Cardiac muscle cell (in vitro differentiated cells and primary cell): ENCODE data around the gene CCDC63. TPM values are rescaled to one million over a fixed set of nuclear protein-coding genes. Genes with fewer than 3 reads are reported as not detected.

Source experiments
- DNase-seq, 2 donors: peaks; one replicate each; pipeline versions ENCODE4 v3.0.0 to v3.0.0-alpha.2; 2010 to 2017; ENCODE audit warnings: low read depth in 1 of 2, low spot score in 1 of 2
- H3K27ac ChIP-seq: fragments of 200-600 bp; sonication (generic); 2 replicates; pipeline ENCODE4 v1.5.1; 2016
- H3K27me3 ChIP-seq: fragments of 200-600 bp; sonication (generic); 2 replicates; pipeline ENCODE4 v1.6.0; 2016; ENCODE audit warnings: control low read depth
- H3K36me3 ChIP-seq: fragments of 200-600 bp; sonication (generic); 2 replicates; pipeline ENCODE4 v1.5.1; 2016; ENCODE audit warnings: control low read depth
- H3K4me1 ChIP-seq: fragments of 200-600 bp; sonication (generic); 2 replicates; pipeline ENCODE4 v1.8.1; 2017; ENCODE audit warnings: low read depth, mild to moderate bottlenecking, mixed run types
- H3K4me3 ChIP-seq: fragments of 200-600 bp; sonication (generic); 2 replicates; pipeline ENCODE4 v1.5.1; 2016; ENCODE audit warnings: mild to moderate bottlenecking
- H3K9me3 ChIP-seq: fragments of 200-600 bp; sonication (generic); 2 replicates; pipeline ENCODE4 v1.5.1; 2017; ENCODE audit warnings: low read depth, mild to moderate bottlenecking, control low read depth
- polyA plus RNA-seq: library from polyadenylated mRNA; unstranded; fragments of >200 nt; fragmentation: Nextera tagmentation; extraction: Ambion mirVana; gene quantifications from 2 replicates; pipeline ENCODE4 v1.2.1, GENCODE V29; 2016
- total RNA-seq: library from RNA; depleted of rRNA; stranded (reverse); fragments of >200 nt; gene quantifications from 2 replicates; pipeline ENCODE4 v1.2.3, GENCODE V29; 2016
- TF ChIP-seq, protein P1 (sequence below): IDR thresholded peaks from 2 replicates; pipeline ENCODE4 v1.5.1; 2012; ENCODE audit warnings: low read depth, mild to moderate bottlenecking, low read length

Gene CCDC63
- total and polyA plus RNA-seq, 2 experiments from 2014 or later = 0.22 TPM; not detected in 1

DNA sequence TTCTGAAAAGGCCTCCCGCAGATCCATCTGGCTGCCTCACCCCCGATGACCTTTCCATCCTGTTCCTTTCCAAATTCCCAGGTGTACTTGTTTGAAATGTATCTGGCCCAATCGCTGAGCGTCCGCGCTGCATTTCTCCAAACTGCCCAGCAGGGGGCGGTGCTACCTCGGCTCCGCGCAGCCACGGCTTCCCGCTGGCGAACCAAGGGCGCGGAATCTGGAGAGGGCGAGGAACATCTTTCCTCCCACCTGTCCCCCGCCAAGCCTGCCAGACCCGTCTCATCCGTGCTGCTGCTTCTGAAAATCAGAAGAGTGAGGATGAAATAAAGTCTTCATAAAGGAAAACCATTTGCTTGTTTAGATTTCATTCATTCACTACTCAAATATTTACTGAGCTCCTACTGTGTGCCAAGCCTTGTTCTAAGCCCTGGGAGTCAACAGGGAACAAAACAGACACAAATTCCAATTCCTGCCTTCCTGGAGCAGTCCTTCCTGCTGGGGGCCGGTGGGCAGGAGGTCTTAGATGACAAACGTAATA lies 90.4 kb downstream of the CCDC63 start:
- Histone ChIP-seq H3K4me1 (peaks cover 36% of the 10 kb centered on the region), H3K4me3 (peak overlapping the region; percentile 0), H3K27ac (no peak overlapping the region), H3K36me3 (no peaks in the 10 kb centered on the region), H3K27me3 (no peaks in the 10 kb centered on the region), H3K9me3 (no peaks in the 10 kb centered on the region)
- TF ChIP-seq, protein P1, sequence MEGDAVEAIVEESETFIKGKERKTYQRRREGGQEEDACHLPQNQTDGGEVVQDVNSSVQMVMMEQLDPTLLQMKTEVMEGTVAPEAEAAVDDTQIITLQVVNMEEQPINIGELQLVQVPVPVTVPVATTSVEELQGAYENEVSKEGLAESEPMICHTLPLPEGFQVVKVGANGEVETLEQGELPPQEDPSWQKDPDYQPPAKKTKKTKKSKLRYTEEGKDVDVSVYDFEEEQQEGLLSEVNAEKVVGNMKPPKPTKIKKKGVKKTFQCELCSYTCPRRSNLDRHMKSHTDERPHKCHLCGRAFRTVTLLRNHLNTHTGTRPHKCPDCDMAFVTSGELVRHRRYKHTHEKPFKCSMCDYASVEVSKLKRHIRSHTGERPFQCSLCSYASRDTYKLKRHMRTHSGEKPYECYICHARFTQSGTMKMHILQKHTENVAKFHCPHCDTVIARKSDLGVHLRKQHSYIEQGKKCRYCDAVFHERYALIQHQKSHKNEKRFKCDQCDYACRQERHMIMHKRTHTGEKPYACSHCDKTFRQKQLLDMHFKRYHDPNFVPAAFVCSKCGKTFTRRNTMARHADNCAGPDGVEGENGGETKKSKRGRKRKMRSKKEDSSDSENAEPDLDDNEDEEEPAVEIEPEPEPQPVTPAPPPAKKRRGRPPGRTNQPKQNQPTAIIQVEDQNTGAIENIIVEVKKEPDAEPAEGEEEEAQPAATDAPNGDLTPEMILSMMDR = peak; percentile 94
- DNase-seq = peak; percentile 59 to 78

DNA sequence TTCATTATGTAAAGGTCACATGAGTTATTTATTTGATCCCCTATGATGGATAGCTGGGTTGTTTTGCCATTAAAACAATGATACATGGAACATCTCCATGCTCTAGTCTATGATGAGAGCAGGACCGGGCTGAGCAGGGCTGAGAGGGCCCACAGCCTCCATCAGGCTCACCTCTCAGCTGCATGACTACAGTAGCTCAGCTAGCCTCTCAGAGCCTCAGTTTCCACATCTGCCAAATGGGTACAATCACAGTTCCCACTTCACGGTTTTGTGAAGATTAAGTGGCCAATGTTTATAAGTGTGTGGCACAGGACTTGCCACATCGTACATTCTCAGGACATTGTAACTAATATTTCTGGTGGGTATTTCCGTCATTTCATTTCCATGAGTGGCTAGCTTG lies 93.5 kb downstream of the CCDC63 start:
- Histone ChIP-seq H3K9me3 (no peaks in the 10 kb centered on the region), H3K4me3 (no peak overlapping the region), H3K4me1 (peaks cover 28% of the 10 kb centered on the region), H3K27me3 (no peaks in the 10 kb centered on the region), H3K27ac (no peak overlapping the region), H3K36me3 (no peaks in the 10 kb centered on the region)
- TF ChIP-seq, protein P1 = no peak
- no peak for DNase-seq

DNA sequence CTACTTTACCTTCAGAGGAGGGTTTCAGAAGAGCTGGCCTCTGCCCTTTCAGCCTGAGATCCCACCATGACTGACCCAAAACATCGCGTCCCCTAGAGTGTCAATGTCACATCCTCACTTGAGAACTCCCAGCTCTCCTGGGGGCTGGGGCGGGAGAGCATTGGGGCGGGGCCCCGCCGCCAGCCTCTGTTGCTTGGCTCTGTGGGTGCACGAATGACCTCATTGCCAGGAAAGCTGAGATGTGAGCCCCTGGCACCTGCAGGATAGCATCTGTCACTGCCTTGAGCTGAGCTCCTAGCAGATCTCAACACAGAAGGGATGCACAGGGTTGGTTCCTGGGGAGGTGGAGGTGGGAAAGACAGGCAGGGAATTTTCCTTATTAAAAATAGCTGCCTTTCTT lies 94.1 kb downstream of the CCDC63 start:
- TF ChIP-seq, protein P1 = no peak
- Histone ChIP-seq H3K36me3 (no peaks in the 10 kb centered on the region), H3K27ac (peak overlapping the region; percentile 38), H3K4me3 (no peak overlapping the region), H3K4me1 (peaks cover 27% of the 10 kb centered on the region), H3K27me3 (no peaks in the 10 kb centered on the region), H3K9me3 (no peaks in the 10 kb centered on the region)
- no peak for DNase-seq

DNA sequence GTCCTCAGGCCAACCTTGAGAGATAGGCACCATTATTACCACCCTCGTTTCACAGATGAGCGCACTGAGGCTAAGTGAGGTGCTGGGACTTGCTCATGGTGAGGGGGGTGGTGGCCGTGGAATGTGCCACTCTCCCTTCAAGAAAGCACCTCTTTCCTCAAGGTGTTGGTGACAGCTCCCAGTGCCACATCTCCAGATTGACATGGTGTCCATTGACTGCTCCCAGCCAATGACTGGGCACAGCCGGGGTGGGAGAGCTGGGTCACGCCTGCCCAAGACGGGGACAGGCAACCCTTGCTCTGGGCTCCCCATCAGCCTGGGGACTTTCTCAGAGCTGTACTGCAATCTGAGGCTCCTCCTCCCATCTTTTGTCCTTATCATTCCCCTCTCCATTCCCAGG lies 94.6 kb downstream of the CCDC63 start:
- TF ChIP-seq, protein P1 = no peak
- Histone ChIP-seq H3K4me3 (no peak overlapping the region), H3K4me1 (peaks cover 22% of the 10 kb centered on the region), H3K27ac (peak overlapping the region; percentile 38), H3K27me3 (no peaks in the 10 kb centered on the region), H3K36me3 (no peaks in the 10 kb centered on the region), H3K9me3 (no peaks in the 10 kb centered on the region)
- DNase-seq = no peak

DNA sequence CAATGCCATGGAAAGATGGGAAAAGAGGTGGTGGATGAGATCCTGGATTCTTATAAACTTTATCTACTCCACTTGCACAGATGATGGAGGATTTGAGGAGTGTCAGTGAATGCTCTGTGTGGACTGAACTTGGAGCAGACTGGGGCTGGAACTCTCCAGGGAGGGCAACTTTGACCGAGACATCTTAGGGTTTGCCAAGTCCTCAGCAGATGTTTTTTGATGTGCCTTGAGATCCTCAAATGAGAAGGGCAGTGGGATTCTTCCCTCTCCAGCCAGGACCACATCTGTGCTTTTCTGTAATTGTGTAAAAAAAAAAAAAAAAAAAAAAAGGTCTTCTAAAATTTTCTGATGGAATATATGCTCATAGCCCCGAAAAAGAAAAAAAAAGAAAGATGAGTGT lies 96.6 kb downstream of the CCDC63 start:
- TF ChIP-seq, protein P1 = no peak

More for the DNA sequence above, 96.6 kb downstream of the CCDC63 start:
- DNase-seq = no peak
- Histone ChIP-seq H3K27ac (no peak overlapping the region), H3K4me1 (peaks cover 18% of the 10 kb centered on the region), H3K36me3 (no peaks in the 10 kb centered on the region), H3K4me3 (no peak overlapping the region), H3K27me3 (no peaks in the 10 kb centered on the region), H3K9me3 (no peaks in the 10 kb centered on the region)
